ENCODE data around the gene SIRT7.

SIRT7 gene

DNA sequence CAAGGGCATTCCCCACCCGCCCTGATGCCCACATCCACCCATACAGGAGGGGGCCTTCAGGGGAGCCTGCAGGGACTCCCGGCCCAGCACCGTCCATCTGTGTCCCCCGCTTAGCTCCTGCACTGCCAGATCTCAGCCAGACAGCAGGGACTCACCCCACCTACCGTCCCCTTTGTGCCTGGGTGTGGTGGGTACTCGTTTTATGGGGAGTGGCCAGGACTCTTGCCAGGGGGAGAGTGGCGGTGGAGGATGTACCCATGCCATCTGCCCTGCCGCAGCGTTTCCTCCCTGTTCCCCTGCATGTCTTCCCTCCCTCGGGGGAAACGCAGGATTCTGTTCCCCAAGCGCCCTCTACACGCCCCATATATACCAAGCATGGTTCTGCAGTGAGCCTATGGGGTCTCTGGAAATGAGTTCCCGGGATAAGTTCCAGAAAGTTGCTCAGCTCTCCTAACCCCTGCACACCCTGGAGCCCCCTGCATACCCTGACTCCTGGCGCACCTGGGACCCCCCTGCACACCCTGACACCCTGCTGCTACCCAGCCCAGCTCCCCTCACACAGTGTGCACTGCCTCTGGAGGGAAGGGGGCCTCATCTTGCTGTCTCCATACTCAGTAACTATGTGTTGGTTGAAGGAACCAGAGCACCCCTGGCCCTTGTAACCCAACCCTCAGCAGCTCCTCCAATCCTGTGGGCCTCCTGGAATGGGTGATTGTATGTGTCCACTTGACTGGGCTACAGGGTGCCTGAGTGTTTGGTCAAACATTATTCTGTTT is 13.8 kb upstream of the SIRT7 start:
- no peak for DNase-seq

DNA sequence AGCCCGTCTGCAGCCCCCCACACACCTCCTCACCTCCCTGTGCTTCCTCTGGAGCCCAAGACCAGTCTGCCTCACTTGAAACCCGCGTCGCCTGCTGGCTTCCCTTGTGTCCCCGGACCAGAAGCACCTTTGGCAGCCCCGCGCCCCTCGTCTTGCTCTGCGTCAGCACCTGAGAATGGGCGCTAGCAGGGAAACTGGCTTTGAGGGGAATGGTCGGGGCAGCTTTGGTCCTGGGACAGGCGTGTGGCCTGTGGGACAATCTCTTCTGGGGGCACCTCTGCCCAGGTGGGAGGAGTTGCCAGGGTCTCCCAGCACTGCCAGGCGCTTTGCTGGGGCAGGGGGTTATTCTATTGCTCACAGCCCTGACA is 13.2 kb upstream of the SIRT7 start:
- no peak for DNase-seq

DNA sequence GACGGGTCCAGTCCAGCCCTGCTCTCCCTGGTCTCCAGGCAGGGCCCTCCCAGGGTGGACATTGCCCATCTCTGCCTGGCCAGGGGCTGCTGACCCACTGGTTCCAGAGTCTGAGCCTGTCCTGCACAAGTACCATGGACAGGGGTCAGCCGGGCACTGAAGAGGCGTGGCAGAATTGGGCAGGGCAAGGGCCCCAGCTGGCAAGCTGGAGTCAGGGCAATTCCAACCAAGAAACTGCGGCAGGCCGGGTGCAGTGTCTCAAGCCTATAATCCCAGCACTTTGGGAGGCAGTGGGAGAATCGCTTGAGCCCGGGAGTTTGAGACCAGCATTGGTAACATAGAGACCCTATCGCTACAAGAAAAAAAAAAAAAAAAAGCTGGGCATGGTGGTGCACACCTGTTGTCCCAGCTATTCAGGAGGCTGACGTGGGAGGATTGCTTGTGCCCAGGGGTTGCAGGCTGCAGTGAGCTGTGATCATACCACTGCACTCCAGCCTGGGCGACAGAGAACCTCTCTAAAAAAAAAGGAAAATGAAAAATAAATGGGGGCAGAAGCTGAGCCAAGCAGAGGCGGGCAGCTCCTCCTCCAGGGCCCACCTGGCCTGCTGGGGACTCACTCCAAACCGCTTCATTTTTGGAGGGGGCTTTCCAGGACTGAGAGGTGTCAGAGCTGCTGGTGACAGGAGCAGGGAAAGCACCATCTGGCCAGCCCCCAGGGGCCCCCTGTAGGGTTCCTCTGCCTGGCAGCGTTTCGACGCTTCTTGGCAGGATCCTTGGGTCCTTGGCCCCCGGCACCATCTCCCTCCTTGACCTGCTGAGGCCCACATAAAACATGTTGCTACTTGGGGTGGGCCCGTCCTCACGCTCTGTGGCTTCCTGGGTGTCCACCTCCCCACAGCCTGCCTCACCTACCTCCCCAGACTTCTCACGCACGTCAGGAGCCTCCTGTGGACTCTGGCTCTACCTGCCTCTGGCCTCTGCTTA is 12.5 kb upstream of the SIRT7 start:
- no peak for DNase-seq

DNA sequence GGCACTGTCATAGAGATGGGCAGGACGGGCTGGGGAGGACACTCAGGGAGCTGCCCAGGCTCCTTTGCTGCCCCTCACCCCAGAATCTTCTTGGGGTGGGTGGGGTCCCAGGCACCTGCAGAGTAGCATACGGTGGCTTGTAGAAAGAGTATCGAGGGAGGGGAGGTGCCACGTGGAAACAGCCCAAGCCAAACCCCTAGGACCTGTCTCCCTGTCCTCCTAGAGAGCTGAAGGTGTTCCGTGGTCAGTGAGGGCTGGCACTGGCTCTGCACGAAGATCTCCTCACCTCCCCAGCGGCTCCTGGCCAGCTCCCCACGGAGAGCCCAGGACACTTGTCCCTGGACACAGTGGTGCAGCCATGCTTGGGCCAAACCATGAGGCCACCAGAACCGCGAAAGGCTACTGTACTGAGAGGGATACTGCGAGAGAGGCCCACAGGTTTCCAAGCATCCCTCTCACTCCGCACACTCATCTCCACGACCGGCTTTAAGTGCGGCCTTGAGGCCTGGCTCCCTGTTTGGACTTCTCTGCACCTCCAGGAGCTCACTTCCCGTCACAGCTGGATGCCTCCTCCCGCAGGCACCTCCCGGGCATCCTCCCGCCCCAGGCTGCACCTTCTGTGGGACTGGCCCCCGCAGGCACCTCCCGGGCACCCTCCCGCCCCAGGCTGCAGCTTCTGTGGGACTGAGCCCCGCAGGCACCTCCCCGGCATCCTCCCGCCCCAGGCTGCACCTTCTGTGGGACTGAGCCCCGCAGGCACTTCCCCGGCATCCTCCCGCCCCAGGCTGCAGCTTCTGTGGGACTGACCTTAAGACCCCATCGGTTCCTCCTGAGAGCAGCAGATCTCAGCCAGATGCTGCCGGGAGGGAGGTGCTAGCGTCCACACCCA is 11.5 kb upstream of the SIRT7 start:
- DNase-seq: no peak

DNA sequence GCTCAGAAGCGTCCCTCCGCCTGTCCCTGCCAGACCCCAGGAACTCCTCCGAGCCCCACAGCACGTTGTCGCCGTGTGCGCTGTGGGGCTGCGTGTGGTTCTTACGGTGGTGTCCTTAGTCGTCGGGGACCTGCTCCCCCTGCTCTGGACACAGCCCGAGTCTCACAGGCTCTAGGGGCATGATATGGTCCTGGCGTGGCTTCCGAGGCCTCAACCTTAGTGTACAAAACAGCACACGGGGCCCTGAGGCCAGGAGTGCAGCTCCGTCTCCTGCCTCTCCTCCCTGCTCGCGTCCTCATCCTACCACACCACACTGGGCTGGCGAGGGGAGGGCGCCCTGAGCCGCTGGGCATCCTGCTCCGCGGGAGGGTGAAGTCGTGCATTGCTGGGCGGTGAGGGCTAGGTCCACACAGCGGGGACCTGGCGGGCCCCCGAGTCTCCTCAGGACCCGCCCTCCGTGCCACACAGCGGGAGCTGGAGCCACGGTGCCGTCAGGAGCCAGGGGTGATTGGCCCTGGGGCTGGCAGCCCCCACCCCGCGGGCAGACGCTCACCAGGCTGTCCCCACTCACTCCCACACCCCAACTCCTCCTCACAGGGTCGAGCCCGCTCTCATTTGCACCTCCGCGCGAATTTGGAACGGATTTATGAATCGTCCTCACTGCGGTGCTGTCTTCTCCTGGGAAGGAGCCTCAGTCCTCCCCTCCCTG is 10.7 kb upstream of the SIRT7 start:
- no peak for DNase-seq

DNA sequence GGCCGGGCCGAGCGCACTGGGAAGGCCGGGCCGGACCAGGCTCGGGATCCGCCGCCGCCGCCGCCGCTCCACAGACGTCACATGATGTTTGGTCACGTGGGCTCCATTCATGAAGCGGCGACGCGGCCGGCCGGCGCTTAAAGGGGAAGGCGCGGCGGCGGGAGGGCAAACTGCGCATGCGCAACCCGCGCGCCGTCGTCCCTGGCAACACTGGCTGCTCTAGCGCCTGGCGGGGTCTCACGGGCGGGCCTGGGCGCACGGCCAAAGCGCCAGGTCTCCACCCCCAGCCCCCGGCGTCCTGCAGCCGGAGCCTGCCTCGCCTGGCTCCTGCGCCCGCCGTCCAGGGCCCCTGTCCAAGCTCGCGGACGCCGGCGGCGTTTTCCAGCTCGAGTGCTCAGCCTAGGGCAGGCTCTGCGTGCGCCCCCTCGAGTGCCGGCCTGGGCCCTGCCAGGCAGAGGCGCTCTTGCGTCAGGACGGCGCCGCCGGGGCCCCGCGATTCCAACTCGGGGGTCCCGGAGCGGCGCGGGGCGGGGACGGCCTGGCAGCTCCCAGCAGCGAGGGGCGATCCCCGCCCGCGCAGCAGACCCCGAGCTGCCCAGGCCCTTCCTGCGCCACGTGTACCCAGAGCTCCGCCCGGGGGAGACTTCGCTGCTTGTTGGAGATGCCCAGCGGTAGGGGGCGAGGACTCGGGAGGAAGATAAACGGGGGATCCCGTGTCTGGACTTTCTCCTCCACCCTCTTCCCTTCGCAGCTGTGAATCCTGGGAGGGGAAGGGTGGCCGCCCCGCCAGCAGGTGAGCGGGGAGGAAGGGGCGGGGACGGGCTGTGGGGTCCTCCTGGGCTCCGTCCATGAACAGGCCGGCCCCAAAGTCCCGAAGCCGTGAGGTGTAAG is 9.9 kb upstream of the SIRT7 start, which contains the start of gene MAFG:
Gene MAFG (minus strand): TSS at position 83 of the 891 bp plus-strand sequence. CDS start 4,550 bp downstream, outside the sequence.
- peak; percentile 83 for DNase-seq

DNA sequence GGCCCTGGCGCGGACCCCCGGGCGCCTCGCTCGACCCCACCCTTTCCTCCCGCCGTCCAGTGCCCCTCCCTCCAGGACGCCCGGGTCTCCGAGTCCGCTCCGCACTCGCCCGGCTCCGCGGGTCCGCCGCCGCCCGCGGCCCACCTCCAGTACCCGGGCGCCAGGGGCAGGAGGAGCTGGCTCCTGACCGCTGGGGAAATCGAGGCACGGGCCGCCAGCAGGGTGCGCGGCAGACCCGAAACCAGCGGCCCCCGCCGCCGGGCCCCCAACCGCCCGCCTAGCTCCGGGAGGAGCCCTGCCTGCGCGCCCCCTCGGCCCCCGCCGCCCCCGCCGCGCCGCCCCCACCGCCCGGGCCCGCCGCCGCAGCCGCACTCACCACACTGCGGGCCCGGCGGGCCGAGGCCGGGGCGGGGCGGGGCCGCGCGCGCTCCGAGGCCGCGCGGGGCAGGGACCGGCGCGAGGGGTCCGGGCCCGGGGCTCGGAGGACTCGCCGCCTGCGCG is 9.2 kb upstream of the SIRT7 start:
- DNase-seq: peak; percentile 37

DNA sequence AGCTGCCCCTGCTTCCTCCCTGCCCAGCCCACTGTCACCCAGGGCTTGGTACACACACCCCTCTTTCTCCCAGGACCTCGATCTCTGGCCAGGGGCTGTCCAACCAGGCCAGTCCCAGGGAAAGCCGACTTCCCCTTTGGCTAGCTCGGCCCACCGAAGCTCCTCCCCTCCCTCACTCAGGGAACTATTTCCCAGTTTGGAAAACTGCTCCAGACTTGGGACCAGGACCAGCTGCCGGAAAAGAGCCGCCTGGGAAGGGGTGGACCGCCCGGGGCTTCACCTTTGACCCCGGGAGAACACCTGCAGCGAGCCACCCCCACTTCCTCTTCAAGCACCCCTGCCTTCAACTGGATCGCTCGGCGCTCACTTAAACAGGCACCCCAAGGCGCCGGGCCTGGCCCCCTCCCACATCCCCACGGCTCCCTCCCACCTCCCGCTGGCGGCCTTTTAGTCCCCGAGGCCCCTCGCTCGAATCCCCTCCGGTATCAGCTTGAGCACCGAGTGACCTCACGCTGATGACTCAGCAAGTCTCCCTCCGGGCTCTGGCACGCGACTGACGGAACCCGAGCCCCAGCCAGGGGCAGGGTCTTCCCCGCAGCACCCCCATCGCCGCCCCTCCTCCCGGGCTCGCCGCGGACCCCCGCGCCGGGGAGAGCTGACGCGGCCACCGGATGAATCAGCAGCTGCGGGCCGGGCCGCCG is 8.6 kb upstream of the SIRT7 start:
- DNase-seq: peak; percentile 75

DNA sequence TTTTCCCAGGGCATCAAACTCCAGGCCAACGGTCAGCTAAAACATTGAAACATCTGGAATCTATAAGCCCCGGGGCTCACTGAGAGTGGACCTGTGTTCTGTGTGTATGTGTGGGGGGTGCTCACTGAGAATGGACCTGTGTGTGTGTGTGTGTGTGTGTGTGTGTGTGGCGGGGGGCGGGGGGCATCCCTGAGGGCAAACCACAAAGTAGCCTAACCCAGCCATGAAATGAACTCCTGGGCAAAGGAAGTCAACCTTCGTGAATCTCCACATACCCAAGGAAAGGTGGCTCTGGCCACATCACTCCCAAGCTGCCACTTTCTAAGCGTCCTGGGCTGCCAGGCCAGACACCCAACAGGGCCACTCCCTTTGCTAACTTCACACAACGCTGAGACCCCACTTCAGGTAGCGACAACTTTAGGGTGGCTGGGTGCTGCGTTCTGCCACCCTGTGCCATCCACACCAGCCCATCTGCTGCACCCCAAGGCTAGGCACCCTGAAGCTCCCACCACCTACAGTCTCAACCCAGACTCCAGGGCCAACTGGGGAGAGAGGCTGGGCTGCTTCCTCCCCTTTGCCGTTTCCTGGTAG is 8.0 kb upstream of the SIRT7 start:
- DNase-seq: no peak

DNA sequence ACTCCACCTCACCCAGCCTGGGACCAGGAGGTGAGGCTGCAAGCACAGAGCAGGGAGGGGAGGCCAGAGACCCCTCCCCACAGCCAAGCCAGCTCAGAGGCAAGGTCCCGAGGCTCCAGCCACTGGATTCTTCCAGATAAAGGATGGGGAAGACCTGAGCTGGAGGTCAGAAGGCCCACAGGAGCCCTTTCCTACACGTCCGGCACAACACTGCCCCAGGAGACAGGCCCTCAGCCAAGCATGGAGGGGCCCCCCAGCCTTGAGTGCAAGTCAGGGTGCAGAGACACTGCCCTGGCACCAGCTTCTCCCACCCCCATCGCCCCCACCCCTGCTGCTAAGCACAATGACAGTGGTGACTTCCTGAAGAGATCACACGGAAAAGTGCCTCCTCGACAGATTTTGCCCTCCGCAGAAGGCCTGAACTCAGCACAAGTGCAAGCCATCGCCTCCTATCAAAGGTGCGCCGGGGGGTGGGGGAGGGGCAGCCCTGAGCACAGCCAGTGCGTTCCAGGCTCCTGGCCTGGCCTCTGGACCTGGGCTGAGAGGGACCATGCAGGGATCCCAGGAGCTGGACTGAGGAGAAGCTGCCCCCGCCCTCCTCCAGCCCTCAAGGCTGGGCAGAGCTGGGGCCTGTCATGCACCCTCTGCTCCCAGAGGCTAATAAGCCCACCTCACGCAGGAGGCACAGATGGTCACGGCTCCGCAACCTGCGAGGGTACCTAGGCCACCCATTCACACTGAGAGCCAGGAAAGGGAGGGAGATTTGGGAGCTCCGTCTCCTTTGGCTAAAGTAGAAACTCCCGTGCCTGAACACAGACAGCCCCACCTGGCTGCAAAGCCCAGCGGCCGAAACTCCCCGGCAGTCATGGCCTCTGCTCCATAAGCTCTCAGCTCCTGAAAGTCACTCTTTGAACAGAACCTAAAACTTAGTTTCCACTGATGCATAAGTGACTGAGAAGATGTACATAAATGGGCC is 6.9 kb upstream of the SIRT7 start:
- DNase-seq: peak; percentile 18

DNA sequence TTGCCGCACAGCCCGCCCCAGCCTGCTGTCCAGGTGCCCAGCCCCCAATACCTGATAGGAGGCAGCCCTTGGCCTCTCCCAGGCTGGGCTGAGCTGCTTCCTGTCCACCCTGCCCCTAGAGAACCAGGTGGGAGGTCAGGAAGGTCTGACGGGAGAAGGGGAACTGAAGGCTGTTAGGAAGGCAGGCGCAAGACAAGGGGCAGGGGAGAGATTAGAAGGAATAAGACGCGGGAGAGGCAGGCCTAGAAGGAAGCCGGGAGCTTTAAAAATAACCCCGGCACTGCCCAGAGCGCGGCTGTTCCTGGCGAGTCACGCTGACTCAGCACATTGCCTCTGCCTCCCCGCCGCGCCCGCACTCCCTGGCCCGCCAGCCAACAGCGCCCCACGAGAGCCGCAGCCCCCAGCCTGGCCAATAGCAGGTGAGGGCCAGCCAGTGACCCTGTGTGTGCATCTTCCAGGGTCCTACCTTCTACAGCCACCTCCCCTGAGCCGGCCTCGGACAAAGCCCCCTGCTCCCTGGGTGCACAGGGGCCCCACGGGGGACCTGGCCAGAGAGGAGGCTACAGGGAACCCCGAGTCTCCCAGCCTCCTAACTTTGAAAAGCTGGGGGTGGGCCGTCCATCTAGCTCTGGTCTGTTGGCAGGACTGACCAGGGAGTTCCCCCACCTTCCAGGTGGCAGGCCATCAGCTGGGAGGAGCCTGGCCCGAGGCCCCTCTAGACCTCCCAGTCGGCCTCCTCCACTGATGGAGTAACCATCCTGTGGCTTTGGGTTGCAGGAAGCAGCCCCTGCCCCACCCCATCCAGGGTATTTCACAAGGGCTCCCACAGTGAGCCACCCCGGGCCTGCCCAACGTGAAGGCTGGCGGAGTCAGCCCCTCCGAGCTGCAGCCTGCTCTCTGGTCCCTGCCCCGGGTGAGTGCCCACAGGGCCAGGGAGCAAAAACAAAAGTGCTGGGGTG is 5.6 kb upstream of the SIRT7 start:
- DNase-seq: no peak

DNA sequence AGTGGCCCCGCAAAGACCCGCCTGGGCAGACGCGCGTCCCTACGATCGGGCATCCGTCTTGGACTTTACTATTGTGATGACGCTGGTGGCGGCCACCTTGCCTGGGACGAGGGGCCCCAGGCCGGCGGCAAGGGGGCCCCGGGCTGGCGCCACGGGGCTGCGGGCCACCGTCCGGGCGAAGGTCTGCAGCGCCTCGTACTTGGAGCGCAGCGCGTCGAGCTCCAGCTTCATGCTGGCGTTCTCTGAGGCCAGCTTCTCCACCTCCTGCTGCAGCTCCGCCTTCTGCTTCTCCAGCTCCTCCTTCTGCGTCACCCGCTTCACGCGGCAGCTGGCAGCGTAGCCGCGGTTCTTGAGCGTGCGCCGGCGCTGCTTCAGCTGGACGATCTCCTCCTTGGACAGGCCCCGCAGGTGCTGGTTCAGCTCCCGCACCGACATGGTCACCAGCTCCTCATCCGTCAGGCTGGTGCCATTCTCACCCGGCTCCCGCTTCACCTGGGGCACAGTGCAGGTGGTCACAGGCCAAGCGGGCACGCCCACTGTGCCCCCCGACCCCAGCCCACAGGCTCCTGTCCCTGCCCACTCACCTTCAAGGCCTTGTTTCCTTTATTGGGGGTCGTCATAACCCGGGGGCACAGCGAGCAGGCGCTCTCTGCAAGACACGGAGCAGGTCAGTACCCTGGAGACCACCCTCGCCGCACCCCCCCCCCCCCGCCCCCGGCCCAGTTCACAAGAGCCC is 4.8 kb upstream of the SIRT7 start:
- no peak for DNase-seq

DNA sequence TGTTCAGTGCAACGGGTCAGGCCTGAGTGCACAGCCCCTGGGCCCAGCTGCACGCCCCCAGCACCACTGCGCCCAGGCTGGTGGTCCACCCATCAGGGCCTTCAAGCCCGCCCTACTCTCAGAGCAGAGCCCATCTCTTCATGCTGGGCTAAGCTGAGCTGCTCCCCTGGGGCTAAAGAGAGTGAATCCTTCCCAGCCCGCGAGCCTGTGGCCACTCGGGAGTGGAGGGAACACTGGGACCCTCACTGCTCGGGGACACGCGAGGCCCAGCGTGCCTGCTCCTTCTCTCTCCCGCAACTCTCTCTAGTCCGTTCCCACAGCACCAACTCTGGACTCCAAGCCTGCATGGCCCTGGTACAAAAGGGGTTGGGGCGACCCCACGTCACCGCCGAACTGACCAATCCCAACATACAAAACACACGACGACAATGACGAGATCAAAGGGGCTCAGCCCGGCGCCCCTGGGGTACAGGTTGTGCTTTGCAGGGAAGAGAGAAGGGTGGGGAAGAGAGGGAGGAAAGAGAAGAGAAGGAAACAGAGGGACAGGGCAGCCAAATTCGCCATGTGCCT is 4.1 kb upstream of the SIRT7 start:
- DNase-seq: no peak

DNA sequence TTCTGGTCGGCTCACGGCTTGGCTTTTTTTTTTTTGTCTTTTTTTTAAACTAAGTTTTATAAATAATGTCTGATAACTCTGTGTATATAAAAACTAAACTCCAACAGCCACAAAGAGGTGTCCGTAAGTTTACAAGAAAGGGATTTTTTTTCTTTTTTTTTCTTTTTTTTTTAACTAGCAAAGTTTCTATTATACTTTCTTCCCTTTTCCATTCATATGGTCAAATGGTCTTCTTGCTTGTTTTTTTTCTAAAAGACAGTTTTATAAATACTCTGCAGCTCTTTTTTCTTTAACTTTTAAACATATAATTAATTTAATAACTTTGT is 3.5 kb upstream of the SIRT7 start:
- no peak for DNase-seq

DNA sequence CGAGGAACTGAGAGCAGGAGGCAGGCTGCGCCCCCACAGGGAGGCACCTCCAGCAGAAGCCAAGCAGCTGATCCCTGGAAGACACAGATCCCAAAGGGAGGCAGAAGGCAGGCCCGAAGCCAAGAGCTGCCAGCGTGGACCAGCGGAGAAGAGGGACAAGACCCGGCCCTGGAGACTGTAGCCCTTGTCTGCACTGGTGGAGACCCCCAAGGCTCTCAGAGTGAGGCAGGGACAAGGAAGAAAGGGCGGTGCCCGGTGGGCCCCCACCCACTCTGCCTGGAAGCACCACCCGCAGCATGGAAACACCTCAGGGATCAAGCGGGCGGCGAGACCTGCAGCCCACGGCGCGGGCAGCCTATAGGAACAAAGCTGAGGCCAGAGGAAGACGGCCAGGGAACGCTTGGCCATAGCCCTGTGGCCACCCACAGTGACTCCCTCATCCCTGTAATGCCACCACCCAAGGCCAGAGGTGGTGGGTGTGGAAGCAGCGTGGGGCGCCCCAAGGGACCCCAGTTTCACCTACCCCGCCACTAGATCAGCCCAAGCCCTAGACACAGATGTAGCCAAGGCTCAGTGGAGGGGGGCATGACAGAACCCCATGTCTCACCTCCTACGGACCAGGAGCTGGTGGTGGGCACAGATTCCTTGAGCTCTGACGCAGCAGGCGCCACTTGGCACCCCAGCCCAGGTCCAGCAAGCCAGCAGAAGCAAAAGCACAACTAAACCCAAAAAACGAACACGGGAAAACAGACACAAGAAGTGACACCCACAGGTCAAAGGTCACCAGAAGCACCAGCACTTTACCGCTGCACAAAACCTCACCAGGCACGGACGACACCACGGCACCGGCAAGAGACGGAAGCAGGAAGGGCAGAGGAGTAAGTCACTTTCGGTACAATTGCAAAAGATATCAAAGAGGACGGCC is 2.9 kb upstream of the SIRT7 start:
- no peak for DNase-seq

Data from stimulated activated naive CD4-positive, alpha-beta T cell treated with Interleukin-2 at 50 U/mL for 16 hours (primary cell).